Right lobe of liver (tissue), 6 donors: ENCODE data around the gene DMRT1. TPM values are rescaled to one million over a fixed set of nuclear protein-coding genes. Genes with fewer than 3 reads are reported as not detected.

Experiments
- ATAC-seq, 4 donors: fragments of 200-7000 bp; cut with Tn5 transposase; one replicate each; pipeline ENCODE4 v1.9.1; 2020; ENCODE audit warnings: mild to moderate bottlenecking in 4 of 4, moderate library complexity in 4 of 4
- DNase-seq, 3 donors: peaks; one replicate each; pipeline ENCODE4 v3.0.0-alpha.2; 2020
- H3K27ac ChIP-seq, 3 donors: fragments of 200-600 bp; one replicate each; pipeline ENCODE4 v1.8.0; 2022
- H3K27me3 ChIP-seq, 2 donors: fragments of 200-600 bp; one replicate each; pipeline ENCODE4 v1.8.0; 2022
- H3K36me3 ChIP-seq, 4 donors: fragments of 200-600 bp; sonication (generic) in 1 of 4; one replicate each; pipeline versions ENCODE4 v1.5.1 to v1.8.0; 2017 to 2022; ENCODE audit warnings: control low read depth in 1 of 4
- H3K4me1 ChIP-seq, 4 donors: fragments of 200-600 bp; sonication (generic) in 1 of 4; one replicate each; pipeline versions ENCODE4 v1.5.1 to v1.8.0; 2017 to 2022; ENCODE audit warnings: control low read depth in 1 of 4
- H3K4me3 ChIP-seq, 3 donors: fragments of 200-600 bp; one replicate each; pipeline ENCODE4 v1.8.0; 2022
- H3K9me3 ChIP-seq, 4 donors: fragments of 200-600 bp; sonication (generic) in 1 of 4; one replicate each; pipeline versions ENCODE4 v1.5.1 to v1.8.0; 2017 to 2022; ENCODE audit warnings: control low read depth in 1 of 4
- POLR2A ChIP-seq: fragments of 450-650 bp; IDR thresholded peaks from one replicate; pipeline ENCODE4 v1.6.1; 2017; ENCODE audit warnings: antibody characterized with exemption, mild to moderate bottlenecking
- WGBS: methylation state at CpG from one replicate; pipeline ENCODE4 v1.1.6; 2018; ENCODE audit warnings: low coverage, low lambda C conversion rate; ENCODE audit not compliant: insufficient coverage; ENCODE audit errors: missing lambda C conversion rate; 5-methylcytosine and 5-hydroxymethylcytosine counted together
- intact Hi-C, 2 donors: fragments of 100-400 bp; cut with DNase I; formaldehyde crosslinking; loops; one replicate each; pipeline versions ENCODE4 v1.11.2 to v1.14.1; 2022
- total RNA-seq, 6 experiments: library from RNA; depleted of rRNA in 2 of 6; stranded (reverse); fragments of >200 nt in 2 of 6; fragmentation: NEBNext Ultra II Directional in 3 of 6; extraction: Animal tissue kit (Norgen Biotek cat#: 25700) in 3 of 6; gene quantifications; one replicate each; pipeline versions ENCODE4 v1.1.0 to v1.2.4, GENCODE V29; 2016 to 2023
- TF ChIP-seq, protein P1 (sequence below), 4 donors: fragments of 200-600 bp in 3 of 4; fragments of 450-650 bp in 1 of 4; IDR thresholded peaks; one replicate each; pipeline versions ENCODE4 v1.5.1 to v1.8.0; 2016 to 2022; ENCODE audit warnings: antibody characterized with exemption in 4 of 4, mild to moderate bottlenecking in 2 of 4
- donor health status: DM: no; HTN: yes; CAD: no.
- donor health status: DM: no; HTN: no; CAD: no.
- donor health status: DM: no; HTN: no; CAD: no.
- donor health status: DM: no; HTN: yes; CAD: no.
- donor health status: DM: no; HTN: yes; CAD: no.

DMRT1 gene
- total RNA-seq, 6 experiments from 2014 or later, result not detected

DNA sequence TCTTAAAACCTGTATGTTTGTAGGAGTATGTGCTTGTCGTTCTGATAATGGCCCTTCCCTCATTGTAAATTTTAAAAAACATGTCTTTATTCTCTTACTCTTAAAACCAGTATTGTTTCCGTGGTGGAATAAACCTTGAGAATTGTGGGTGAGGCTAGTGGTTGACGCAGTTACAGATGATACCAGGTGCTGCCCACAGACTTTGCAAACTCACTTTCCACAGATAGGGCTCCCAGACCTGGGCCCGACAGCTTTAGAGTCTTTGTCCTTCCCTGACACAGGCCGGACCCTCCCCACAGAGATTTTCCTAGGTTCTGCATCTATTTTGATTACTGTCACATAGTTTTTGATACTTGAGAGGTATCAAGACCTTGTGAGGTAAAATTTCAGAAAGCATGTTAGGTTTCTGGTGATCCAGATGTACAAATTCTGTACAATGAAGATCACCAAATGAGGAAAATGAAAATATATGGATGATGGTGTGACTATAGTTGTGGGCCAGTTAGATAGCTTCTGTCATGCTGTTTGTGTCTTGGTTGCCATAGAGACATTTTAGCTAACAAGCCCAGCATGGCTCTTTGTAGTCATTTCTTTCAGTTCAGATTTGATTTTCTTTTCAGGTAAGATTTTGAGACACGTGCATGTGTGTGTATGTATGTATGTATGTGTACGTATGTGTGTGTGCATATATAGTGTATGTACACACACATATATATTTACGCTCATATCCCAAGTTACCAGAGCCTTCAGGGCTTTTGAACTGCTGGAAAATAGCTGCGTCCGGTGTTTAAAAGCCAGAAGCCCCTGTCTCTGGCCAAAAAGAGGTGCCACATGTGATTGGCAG lies 33.8 kb downstream of the DMRT1 start:
- 46% methylated on average over 9 of the region's 10 CpGs for WGBS

GRCh38 chr9:876425-876824 lies 34.9 kb downstream of the DMRT1 start:
- no peak for DNase-seq
- no peak for ATAC-seq
- Histone ChIP-seq H3K36me3 (no peaks in the 10 kb centered on the region), H3K27me3 (no peaks in the 10 kb centered on the region), H3K4me3 (no peak overlapping the region), H3K4me1 (no peaks in the 10 kb centered on the region), H3K27ac (no peak overlapping the region), H3K9me3 (no peaks in the 10 kb centered on the region)
- intact Hi-C loops, result no loop called here
- WGBS, result 44% methylated on average over 2 of the region's 4 CpGs
- TF ChIP-seq, protein P1, sequence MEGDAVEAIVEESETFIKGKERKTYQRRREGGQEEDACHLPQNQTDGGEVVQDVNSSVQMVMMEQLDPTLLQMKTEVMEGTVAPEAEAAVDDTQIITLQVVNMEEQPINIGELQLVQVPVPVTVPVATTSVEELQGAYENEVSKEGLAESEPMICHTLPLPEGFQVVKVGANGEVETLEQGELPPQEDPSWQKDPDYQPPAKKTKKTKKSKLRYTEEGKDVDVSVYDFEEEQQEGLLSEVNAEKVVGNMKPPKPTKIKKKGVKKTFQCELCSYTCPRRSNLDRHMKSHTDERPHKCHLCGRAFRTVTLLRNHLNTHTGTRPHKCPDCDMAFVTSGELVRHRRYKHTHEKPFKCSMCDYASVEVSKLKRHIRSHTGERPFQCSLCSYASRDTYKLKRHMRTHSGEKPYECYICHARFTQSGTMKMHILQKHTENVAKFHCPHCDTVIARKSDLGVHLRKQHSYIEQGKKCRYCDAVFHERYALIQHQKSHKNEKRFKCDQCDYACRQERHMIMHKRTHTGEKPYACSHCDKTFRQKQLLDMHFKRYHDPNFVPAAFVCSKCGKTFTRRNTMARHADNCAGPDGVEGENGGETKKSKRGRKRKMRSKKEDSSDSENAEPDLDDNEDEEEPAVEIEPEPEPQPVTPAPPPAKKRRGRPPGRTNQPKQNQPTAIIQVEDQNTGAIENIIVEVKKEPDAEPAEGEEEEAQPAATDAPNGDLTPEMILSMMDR (IDR thresholded peaks at IDR 0.05), result no peak
- no peak for TF ChIP-seq POLR2A

More for the DNA sequence above, 33.8 kb downstream of the DMRT1 start:
- no peak overlapping the region for H3K27ac ChIP-seq
- H3K4me1 ChIP-seq, result no peaks in the 10 kb centered on the region
- no peaks in the 10 kb centered on the region for H3K36me3 ChIP-seq
- DNase-seq (no peak), ATAC-seq (no peak)
- H3K27me3 ChIP-seq, result no peaks in the 10 kb centered on the region
- intact Hi-C loops, result no loop called here
- no peak overlapping the region for H3K4me3 ChIP-seq
- H3K9me3 ChIP-seq, result no peaks in the 10 kb centered on the region
- no peak for TF ChIP-seq POLR2A
- TF ChIP-seq, protein P1 (IDR thresholded peaks at IDR 0.05), result no peak

DNA sequence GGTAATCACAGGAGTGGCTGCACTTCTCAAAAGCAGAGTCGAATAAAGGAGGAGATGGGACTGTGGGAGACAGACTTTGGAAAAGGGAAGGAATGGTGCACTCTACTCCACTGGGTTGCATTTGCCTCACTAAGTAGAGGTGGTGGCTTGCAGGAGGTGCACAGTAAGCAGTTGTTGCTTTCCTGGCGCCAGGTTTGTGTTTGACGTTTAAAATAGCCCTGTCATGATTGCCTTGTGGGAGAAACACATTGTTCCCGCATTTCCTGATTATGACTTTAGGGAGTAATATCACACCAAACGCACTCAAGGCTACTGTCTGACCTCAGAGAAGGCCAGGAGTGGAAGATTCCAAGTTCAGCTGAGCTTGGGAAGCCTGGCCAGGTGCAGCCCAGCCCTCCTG lies 36.7 kb downstream of the DMRT1 start:
- WGBS, result 24% methylated on average over 3 of the region's 5 CpGs
- no peak overlapping the region for H3K4me3 ChIP-seq
- peak in 1 of 4 donors; percentile 55 for ATAC-seq
- intact Hi-C loops, result no loop called here
- no peaks in the 10 kb centered on the region for H3K4me1 ChIP-seq
- no peak for DNase-seq
- no peaks in the 10 kb centered on the region for H3K27me3 ChIP-seq
- H3K27ac ChIP-seq, result no peak overlapping the region
- no peaks in the 10 kb centered on the region for H3K9me3 ChIP-seq
- TF ChIP-seq, protein P1 (IDR thresholded peaks at IDR 0.05), result no peak
- TF ChIP-seq POLR2A, result no peak
- H3K36me3 ChIP-seq, result no peaks in the 10 kb centered on the region

GRCh38 chr9:880725-881124 lies 39.2 kb downstream of the DMRT1 start:
- Histone ChIP-seq H3K9me3 (no peaks in the 10 kb centered on the region), H3K36me3 (no peaks in the 10 kb centered on the region), H3K27me3 (no peaks in the 10 kb centered on the region), H3K4me1 (no peaks in the 10 kb centered on the region), H3K27ac (no peak overlapping the region), H3K4me3 (no peak overlapping the region)
- intact Hi-C loops, result no loop called here
- ATAC-seq (no peak), DNase-seq (no peak)
- TF ChIP-seq, protein P1 (IDR thresholded peaks at IDR 0.05), result no peak
- TF ChIP-seq POLR2A, result no peak
- WGBS, result 57% methylated on average over 7 of the region's 7 CpGs
